ENCODE data around the gene PCBP4.
"Not testable (repeated sequence)": the region's sequence is repeated elsewhere in the genome, so short reads cannot be mapped to it uniquely, and the experiment has no call there.

The PCBP4 gene

GRCh38 chr3:51993657-51994056 is 26.4 kb upstream of the PCBP4 start:
- DNase-seq, result not testable (repeated sequence)

- DNase-seq, result no peak
These were observed 24.9 kb upstream of the PCBP4 start for GRCh38 chr3:51992017-51992682.

DNA sequence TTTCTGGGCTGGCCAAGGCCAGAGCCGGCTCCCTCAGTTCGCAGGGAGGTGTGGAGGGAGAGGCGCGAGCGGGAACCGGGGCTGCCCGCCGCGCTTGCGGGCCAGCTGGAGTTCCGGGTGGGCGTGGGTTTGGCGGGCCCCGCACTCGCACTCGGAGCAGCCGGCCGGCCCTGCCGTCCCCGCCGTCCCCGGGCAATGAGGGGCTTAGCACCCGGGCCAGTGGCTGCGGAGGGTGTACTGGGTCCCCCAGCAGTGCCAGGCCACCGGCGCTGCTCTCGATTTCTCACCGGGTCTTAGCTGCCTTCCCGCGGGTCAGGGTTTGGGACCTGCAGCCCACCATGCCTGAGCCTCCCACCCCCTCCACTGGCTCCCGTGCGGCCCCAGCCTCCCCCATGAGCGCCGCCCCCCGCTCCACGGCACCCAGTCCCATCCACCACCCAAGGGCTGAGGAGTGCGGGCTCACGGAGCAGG is 23.3 kb upstream of the PCBP4 start:
- DNase-seq, result not testable (repeated sequence)

DNA sequence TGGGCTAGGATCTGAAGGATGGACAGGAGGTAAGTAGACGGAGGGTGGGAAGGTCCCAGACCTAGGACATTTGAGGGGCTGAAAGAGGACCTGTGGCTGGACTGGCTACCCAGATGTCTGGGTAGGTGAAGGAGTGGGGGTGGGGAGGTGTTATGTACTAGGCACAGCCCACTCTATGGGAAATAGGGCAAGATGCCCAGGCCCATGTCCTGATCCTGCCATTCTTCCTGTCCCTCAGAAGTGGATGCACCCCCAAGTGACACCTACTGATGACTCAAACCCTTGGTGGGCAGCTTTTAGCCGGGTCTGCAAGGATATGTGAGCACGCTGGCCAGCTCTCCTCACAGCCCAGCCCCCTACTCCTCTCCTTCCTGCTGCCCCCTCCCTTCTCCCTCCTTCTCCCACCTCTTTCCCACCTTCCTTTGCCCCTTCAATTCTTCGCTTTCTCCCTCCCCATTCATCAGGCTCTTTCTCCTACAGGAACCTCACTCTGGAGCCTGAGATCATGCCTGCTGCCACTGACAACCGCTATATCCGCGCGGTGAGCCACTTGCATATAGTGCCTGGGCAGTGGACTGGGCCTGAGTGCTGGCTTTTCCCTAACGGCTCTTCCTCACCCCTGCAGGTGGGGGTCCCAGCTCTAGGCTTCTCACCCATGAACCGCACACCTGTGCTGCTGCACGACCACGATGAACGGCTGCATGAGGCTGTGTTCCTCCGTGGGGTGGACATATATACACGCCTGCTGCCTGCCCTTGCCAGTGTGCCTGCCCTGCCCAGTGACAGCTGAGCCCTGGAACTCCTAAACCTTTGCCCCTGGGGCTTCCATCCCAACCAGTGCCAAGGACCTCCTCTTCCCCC is 21.3 kb upstream of the PCBP4 start:
- no peak for DNase-seq

- DNase-seq, result no peak
These were observed 20.3 kb upstream of the PCBP4 start for GRCh38 chr3:51987568-51987967.

DNA sequence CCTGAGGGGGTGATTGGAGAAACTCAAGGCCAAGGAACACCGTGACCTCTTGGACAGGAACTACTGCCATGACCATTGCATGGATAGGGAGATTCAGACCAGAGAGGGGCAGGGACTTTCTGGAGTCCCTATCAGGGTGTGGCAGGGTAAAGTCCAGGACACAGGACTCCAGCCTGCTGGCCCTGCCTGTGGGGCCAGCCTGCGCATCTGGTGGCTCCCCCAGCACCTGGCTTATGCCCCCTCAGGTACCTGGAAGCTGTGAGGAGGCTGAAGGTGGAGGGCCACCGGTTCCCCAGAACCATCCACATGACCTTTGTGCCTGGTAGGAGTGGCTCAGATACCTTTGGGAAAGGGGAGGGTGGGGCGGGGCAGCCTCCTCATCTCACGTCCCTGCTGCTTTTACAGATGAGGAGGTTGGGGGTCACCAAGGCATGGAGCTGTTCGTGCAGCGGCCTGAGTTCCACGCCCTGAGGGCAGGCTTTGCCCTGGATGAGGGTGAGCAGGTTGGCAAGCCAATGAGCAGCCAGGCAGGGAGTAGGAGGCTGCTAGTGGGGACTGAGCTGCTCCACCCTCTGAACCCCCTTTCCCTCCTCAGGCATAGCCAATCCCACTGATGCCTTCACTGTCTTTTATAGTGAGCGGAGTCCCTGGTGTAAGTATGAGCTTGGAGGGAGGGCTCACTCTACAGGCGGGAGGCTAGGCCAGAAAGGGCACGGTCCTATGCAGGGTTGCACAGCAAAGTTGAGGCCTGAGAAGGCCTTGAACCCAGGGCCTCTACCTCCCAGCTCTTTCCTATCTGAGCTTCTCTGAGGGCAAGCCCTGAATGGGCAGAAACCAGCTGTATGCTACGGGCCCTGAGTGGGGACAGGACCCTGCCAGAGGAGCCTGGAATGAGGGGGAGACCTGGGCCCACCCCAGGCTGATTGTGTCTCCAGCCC is 19.0 kb upstream of the PCBP4 start:
- no peak for DNase-seq

GRCh38 chr3:51985063-51985462 is 17.8 kb upstream of the PCBP4 start:
- DNase-seq, result no peak

- no peak for DNase-seq
These were observed 17.0 kb upstream of the PCBP4 start for GRCh38 chr3:51984269-51984647.

- no peak for DNase-seq
These were observed 16.5 kb upstream of the PCBP4 start for GRCh38 chr3:51983578-51984268.

- peak; percentile 52 to 56 for DNase-seq
These were observed 15.8 kb upstream of the PCBP4 start, which contains the start of gene ACY1 for GRCh38 chr3:51982838-51983577. ACY1 (plus strand) TSS chr3:51983535; CDS start chr3:51984065, 530 bp downstream.

DNA sequence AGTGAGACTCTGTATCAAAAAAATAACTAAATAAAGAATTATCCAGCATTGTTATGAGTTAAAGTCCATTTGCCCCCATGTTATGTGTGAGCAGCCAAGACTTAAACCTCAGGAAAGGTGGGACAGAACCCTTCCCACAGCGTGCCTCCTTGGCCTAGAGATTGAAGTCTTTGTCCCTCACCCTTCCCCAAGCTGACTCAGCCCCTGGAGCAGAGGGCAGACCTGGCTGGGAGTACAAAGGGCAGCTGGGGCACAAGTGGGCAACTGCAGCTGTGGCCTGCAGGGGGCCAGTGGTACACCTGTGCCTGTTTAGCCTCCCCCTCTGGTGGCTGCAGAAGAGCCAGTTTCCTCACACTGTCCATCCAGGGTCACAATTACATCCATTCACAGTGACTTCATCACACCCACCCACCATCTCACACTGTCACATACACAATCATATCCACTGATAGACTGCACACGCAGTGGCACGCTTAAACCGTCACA is 15.1 kb upstream of the PCBP4 start:
- DNase-seq, result no peak

DNA sequence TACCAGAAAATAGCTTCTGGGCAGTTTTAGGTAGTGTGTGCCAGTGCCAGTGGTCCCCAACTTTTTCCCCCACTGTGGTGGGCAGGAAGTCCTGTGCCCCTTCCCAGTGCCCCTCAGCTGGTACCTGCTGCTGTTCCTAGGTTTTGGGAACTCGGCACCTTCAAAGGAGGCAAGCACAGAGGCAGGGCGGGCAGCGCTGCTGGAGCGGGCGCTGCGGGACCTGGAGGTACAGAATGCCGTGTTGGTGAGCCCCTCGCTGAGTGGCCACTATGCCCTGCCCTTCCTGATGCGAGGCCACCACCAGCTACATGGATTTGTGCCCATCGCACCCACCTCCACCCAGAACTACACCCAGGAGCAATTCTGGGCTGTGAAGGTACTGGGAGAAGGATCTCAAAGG is 13.0 kb upstream of the PCBP4 start:
- DNase-seq, result no peak

DNA sequence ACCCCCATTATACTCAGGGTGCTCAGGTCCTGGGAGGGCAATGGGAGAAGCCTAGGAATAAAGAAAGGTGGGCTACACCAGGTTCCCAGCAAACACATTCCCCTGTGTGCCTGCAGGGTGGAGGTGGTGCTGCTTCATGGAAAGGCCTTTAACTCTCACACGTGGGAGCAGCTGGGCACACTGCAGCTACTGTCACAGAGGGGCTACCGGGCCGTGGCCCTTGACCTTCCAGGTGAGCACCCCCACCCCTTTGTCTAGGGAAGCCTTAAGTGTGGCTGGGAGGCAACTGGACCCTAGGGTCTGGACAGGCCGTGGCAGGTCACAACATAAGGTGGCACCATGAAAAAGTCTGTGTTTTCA is 10.9 kb upstream of the PCBP4 start:
- DNase-seq, result no peak

DNA sequence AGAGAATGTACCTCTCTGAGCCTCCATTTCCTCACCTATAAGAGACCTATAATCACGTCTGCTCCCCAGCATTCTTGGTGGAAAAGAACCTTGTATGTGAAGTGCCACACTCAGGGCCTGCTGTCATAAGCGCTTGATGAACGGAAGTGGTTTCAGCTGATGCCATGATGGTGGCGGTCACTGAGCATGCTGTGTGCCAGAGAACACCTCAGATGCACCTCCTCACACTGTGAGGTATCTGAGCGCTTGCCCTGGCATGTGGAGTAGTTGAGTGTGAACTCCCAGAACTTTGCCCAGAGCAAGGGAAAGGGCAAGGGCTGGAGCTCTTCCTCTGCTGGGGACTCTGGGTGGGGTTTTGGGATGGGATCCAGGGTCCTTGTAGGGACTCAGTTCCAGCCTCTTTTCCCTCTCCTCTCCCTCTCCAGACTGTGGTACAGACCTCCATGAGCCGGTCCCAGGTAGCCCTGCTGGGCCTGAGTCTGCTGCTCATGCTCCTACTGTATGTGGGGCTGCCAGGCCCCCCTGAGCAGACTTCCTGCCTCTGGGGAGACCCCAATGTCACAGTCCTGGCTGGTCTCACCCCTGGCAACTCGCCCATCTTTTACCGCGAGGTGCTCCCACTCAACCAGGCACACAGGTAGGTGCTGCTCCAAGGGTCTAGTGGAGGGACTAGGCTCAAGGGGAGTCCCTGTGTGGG is 10.3 kb upstream of the PCBP4 start:
- DNase-seq, result no peak

DNA sequence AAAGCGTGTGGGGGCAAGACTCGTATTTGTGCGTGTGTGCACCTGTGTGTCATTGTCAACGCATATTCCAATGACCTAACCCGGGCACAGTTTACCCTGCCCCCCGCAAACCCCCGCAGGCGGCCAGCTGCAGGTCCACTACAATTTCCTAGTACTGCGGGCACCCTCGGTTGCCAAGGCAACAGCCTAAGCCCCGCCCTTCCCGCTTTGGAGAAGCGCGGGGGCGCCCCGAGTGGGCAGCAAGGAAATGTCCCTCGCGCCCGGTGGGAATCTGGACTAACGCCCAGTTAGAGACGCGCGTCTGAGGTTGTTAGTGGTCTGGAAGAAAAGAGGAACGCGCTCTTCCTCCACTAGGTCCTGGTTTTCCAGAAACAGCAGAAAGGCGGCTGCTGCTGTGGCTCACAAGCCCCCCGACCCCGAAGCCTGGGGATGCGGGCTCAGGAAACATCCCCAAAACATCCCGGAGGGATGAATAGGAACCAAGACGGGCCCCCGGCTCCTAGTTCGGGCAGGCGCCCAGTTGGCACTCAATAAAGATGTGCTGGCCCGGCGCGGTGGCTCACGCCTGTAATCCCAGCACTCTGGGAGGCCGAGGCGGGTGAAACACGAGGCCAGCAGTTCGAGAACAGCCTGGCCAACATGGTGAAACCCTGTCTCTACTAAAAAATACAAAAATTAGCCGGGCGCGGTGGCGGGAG is 8.7 kb upstream of the PCBP4 start:
- DNase-seq, result no peak

GRCh38 chr3:51974963-51975851 is 8.0 kb upstream of the PCBP4 start, which contains the start of gene ABHD14A:
ABHD14A (plus strand) TSS chr3:51975064; CDS start chr3:51975136, 72 bp downstream.
- DNase-seq, result peak; percentile 54 to 57

DNA sequence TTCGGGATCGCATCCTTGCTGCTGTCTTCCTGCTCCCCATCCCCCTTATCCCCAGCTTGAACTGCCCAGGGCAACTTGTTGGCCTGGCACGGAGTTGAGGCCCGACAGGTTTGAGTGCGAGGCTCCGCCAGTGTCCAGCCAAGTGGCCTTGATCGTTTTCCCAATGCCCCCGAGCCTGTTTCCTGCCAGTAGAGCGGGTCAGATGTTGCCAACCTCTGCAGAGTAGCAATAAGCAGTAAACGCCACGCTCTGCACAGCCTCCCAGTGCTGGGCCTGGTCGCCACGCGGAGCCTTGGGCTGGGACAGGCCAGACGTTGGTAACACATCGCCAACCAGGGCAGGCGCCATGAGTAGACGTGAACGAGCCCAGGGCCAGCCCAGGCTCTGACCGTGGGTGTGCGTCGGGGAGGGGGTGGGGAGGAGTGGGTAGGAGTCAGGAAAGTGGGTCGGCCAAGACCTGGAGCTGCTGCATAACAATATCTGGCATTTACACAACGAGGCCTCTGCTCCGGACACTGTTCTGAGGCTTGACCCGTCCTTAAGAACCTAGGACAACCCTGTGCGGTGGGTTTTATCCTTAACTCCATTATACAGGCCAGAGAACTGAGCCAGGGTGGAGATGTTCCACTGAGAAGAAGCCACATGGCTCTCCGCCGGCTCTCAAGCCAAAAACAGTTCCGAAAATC is 7.2 kb upstream of the PCBP4 start:
- no peak for DNase-seq

GRCh38 chr3:51971350-51971749 is 4.1 kb upstream of the PCBP4 start:
- no peak for DNase-seq

All from activated CD4-positive, alpha-beta T cell treated with anti-CD3 and anti-CD28 coated beads, Interleukin-2, amount 50 U/mL, for 4 hours (primary cell).